CD14-positive monocyte (primary cell): ENCODE results near the gene CD151. TPM values are rescaled to one million over a fixed set of nuclear protein-coding genes. Genes with fewer than 3 reads are reported as not detected.
A peak's percentile ranks its signal among the peaks of the same experiment; 100 is the strongest.

Source experiments
- DNase-seq, 3 donors: peaks; one replicate each; pipeline ENCODE4 v3.0.0-alpha.2; 2011 to 2022
- H2AFZ ChIP-seq: 2 replicates; pipeline ENCODE4 v1.6.0; 2012; ENCODE audit warnings: mild to moderate bottlenecking, low read depth, low read length, inconsistent platforms; ENCODE audit not compliant: insufficient read depth, poor library complexity, severe bottlenecking
- H3K27ac ChIP-seq, 2 donors: 1 replicate in 1 of 2; 2 replicates in 1 of 2; pipeline ENCODE4 v1.5.1; 2012 to 2013; ENCODE audit warnings: low read length in 2 of 2, control low read depth in 1 of 2, inconsistent platforms in 1 of 2, low read depth in 1 of 2, mild to moderate bottlenecking in 1 of 2
- H3K27me3 ChIP-seq, 2 donors: one replicate each; pipeline versions ENCODE4 v1.6.0 to v1.6.1; 2011 to 2013; ENCODE audit warnings: low read length in 2 of 2; ENCODE audit not compliant: control insufficient read depth in 2 of 2, insufficient read depth in 2 of 2
- H3K36me3 ChIP-seq, 2 donors: replicated peaks in 1 of 2; 1 replicate in 1 of 2; 2 replicates in 1 of 2; pipeline versions ENCODE4 v1.5.1 to v1.6.1; 2012 to 2013; ENCODE audit warnings: low read length in 2 of 2, control low read depth in 1 of 2, inconsistent platforms in 1 of 2, mild to moderate bottlenecking in 1 of 2; ENCODE audit not compliant: insufficient read depth in 2 of 2, control insufficient read depth in 1 of 2
- H3K4me1 ChIP-seq, 2 donors: 1 replicate in 1 of 2; 2 replicates in 1 of 2; pipeline versions ENCODE4 v1.5.1 to v1.6.1; 2012 to 2013; ENCODE audit warnings: low read length in 2 of 2, control low read depth in 1 of 2, inconsistent platforms in 1 of 2, mild to moderate bottlenecking in 1 of 2, moderate library complexity in 1 of 2; ENCODE audit not compliant: insufficient read depth in 2 of 2, control insufficient read depth in 1 of 2
- H3K4me2 ChIP-seq: replicated peaks from 2 replicates; pipeline ENCODE3; 2012; ENCODE audit warnings: low read length, moderate library complexity, mild to moderate bottlenecking; ENCODE audit not compliant: poor library complexity, severe bottlenecking; ENCODE audit errors: extremely low read depth
- H3K4me3 ChIP-seq, 3 experiments: fragments of 200-600 bp in 1 of 3; sonication (generic) in 1 of 3; replicated peaks in 1 of 3; 1 replicate in 2 of 3; 2 replicates in 1 of 3; pipeline ENCODE4 v1.5.1; 2011 to 2013; ENCODE audit warnings: low read length in 3 of 3, mild to moderate bottlenecking in 3 of 3, control low read depth in 2 of 3, low read depth in 2 of 3, inconsistent platforms in 1 of 3, moderate library complexity in 1 of 3
- H3K79me2 ChIP-seq: 2 replicates; pipeline ENCODE4 v1.6.0; 2012; ENCODE audit warnings: mild to moderate bottlenecking, control low read depth, inconsistent platforms, low read length, moderate library complexity; ENCODE audit not compliant: insufficient read depth
- H3K9ac ChIP-seq: 2 replicates; pipeline ENCODE4 v1.6.0; 2017; ENCODE audit warnings: low read length, mild to moderate bottlenecking; ENCODE audit not compliant: insufficient read depth, poor library complexity, severe bottlenecking
- H3K9me3 ChIP-seq, 2 donors: replicated peaks in 1 of 2; 1 replicate in 1 of 2; 2 replicates in 1 of 2; pipeline versions ENCODE4 v1.5.1 to v1.6.1; 2012 to 2013; ENCODE audit warnings: low read length in 2 of 2, control low read depth in 1 of 2; ENCODE audit not compliant: control insufficient read depth in 1 of 2, insufficient read depth in 1 of 2
- H4K20me1 ChIP-seq: 2 replicates; pipeline ENCODE4 v1.6.0; 2012; ENCODE audit warnings: mild to moderate bottlenecking, low read length, control low read depth, moderate library complexity; ENCODE audit not compliant: insufficient read depth
- H3K27ac Mint-ChIP-seq, 7 donors: one replicate each; pipeline ENCODE4 v1.8.0; 2020; ENCODE audit warnings: mild to moderate bottlenecking in 7 of 7, mixed read lengths in 7 of 7, moderate library complexity in 6 of 7, inconsistent platforms in 2 of 7
- H3K27me3 Mint-ChIP-seq, 3 donors: one replicate each; pipeline ENCODE4 v1.8.0; 2021 to 2022; ENCODE audit warnings: low read depth in 3 of 3, mild to moderate bottlenecking in 3 of 3, mixed read lengths in 3 of 3, moderate library complexity in 3 of 3, inconsistent platforms in 1 of 3
- H3K36me3 Mint-ChIP-seq, 2 donors: one replicate each; pipeline ENCODE4 v1.8.0; 2020; ENCODE audit warnings: mixed read lengths in 2 of 2, inconsistent platforms in 1 of 2, mild to moderate bottlenecking in 1 of 2
- H3K4me1 Mint-ChIP-seq: one replicate; pipeline ENCODE4 v1.8.0; 2020; ENCODE audit warnings: mild to moderate bottlenecking, mixed read lengths
- H3K4me3 Mint-ChIP-seq, 2 donors: one replicate each; pipeline ENCODE4 v1.8.0; 2020; ENCODE audit warnings: mild to moderate bottlenecking in 2 of 2, mixed read lengths in 2 of 2, moderate library complexity in 1 of 2
- H3K9me3 Mint-ChIP-seq, 7 donors: one replicate each; pipeline ENCODE4 v1.8.0; 2020 to 2022; ENCODE audit warnings: mixed read lengths in 7 of 7, mild to moderate bottlenecking in 6 of 7, moderate library complexity in 6 of 7, inconsistent platforms in 2 of 7
- CTCF ChIP-seq: fragments of 200-600 bp; IDR thresholded peaks from one replicate; pipeline ENCODE4 v1.8.0; 2022; ENCODE audit warnings: antibody characterized with exemption, mild to moderate bottlenecking
- WGBS: methylation state at CpG from one replicate; pipeline ENCODE4 v1.1.5; 2013; ENCODE audit warnings: missing lambda C conversion rate; ENCODE audit not compliant: insufficient coverage; 5-methylcytosine and 5-hydroxymethylcytosine counted together
- intact Hi-C, 2 donors: fragments of 100-400 bp; cut with micrococcal nuclease; formaldehyde crosslinking; loops; one replicate each; pipeline versions ENCODE4 v1.15.0 to v1.15.1; 2023
- polyA plus RNA-seq, 3 donors: library from polyadenylated mRNA; depleted of rRNA in 1 of 3; unstranded in 2 of 3; stranded (reverse) in 1 of 3; fragments of 300-500 nt in 2 of 3; fragments of >200 nt in 1 of 3; fragmentation: Illumina TruSeq in 2 of 3; gene quantifications; 1 replicate in 2 of 3; 2 replicates in 1 of 3; pipeline ENCODE4 v1.2.3, GENCODE V29; 2012 to 2021

CD151 gene
- polyA plus RNA-seq, 3 donors: 18.1 to 200 (median 57.4) TPM

- H3K27me3 ChIP-seq: no peaks in the 10 kb centered on the region
- peak overlapping the region; percentile 95 for H3K9ac ChIP-seq
- peak overlapping the region in 6 of 7 donors; percentile 45 to 88 (median 74) for H3K27ac Mint-ChIP-seq
- peaks cover 33 to 36% of the 10 kb centered on the region in 2 donors for H3K36me3 ChIP-seq
- no peaks in the 10 kb centered on the region for H3K9me3 Mint-ChIP-seq
- H3K79me2 ChIP-seq: peaks cover 29% of the 10 kb centered on the region
- peaks cover 40 to 64% of the 10 kb centered on the region in 2 donors for H3K4me1 ChIP-seq
- peak overlapping the region; percentile 15 to 93 for H3K27ac ChIP-seq
- peaks cover 43% of the 10 kb centered on the region for H3K4me1 Mint-ChIP-seq
- H4K20me1 ChIP-seq: peaks cover 76% of the 10 kb centered on the region
- peak overlapping the region; percentile 88 to 94 (median 92) for H3K4me3 ChIP-seq
- no peak for TF ChIP-seq CTCF
- no peak for DNase-seq
- peak overlapping the region; percentile 86 to 93 for H3K4me3 Mint-ChIP-seq
- H3K27me3 Mint-ChIP-seq: peaks cover 0 to 13% (median 8%) of the 10 kb centered on the region in 3 donors
- H2AFZ ChIP-seq: peak overlapping the region; percentile 72
- 1% methylated on average over 27 of the region's 27 CpGs for WGBS
- H3K4me2 ChIP-seq: peak overlapping the region; percentile 88
- no peaks in the 10 kb centered on the region for H3K9me3 ChIP-seq
- H3K36me3 Mint-ChIP-seq: peaks cover 34 to 38% of the 10 kb centered on the region in 2 donors
- intact Hi-C loops: loop anchor here in 1 of 2 donors (5.0 kb wide), 1 partner anchor 35 kb away; the partner anchor contains the start of genes PIDD1 and RPLP2
Measured at GRCh38 chr11:841981-842369, 9.2 kb downstream of the CD151 start.

- WGBS: under 1% methylated on average over 85 of the region's 87 CpGs
- Histone ChIP-seq H4K20me1 (peaks cover 74% of the 10 kb centered on the region), H3K4me3 (peak within 1 kb of the TSS; percentile 88 to 94 (median 92)), H3K27ac (peak within 1 kb of the TSS; percentile 70 to 93), H3K27me3 (no peaks in the 10 kb centered on the region), H3K9ac (peak within 1 kb of the TSS; percentile 95), H2AFZ (peak within 1 kb of the TSS; percentile 72), H3K79me2 (peaks cover 29% of the 10 kb centered on the region), H3K36me3 (peaks cover 28 to 31% of the 10 kb centered on the region in 2 donors), H3K4me2 (peak within 1 kb of the TSS; percentile 88), H3K9me3 (no peaks in the 10 kb centered on the region), H3K4me1 (peaks cover 40 to 64% of the 10 kb centered on the region in 2 donors)
- Mint-ChIP-seq H3K4me1 (peaks cover 43% of the 10 kb centered on the region), H3K27me3 (peaks cover 0 to 13% (median 8%) of the 10 kb centered on the region in 3 donors), H3K4me3 (peak within 1 kb of the TSS; percentile 88 to 93), H3K36me3 (peaks cover 31 to 34% of the 10 kb centered on the region in 2 donors), H3K9me3 (no peaks in the 10 kb centered on the region), H3K27ac (peak within 1 kb of the TSS; percentile 72 to 91 (median 84))
- peak; percentile 83 to 87 (median 84) for DNase-seq
- intact Hi-C loops: loop anchor here in 1 of 2 donors (5.0 kb wide), 1 partner anchor 35 kb away; the partner anchor contains the start of genes PIDD1 and RPLP2
- TF ChIP-seq CTCF: no peak
Measured at GRCh38 chr11:842370-843002, 9.7 kb downstream of the CD151 start, which contains the start of the genes POLR2L and TSPAN4. TSS of gene POLR2L (minus strand) at chr11:842529. CDS start at chr11:842508, 21 bp downstream. TSS of gene TSPAN4 (plus strand) at chr11:842852. CDS start at chr11:850305, 7,453 bp downstream.
